Neutrophil (primary cell): Measurements from ENCODE around the gene LPP.

Experiments used
- H3K27ac ChIP-seq: fragments of 200-600 bp; sonication (generic); 2 replicates; pipeline ENCODE4 v1.5.1; 2016; ENCODE audit warnings: mild to moderate bottlenecking, moderate library complexity
- H3K27me3 ChIP-seq: fragments of 200-600 bp; sonication (generic); 2 replicates; pipeline ENCODE4 v1.6.0; 2016; ENCODE audit warnings: mild to moderate bottlenecking
- H3K36me3 ChIP-seq: fragments of 200-600 bp; sonication (generic); 2 replicates; pipeline ENCODE4 v1.5.1; 2017
- H3K4me1 ChIP-seq, 2 experiments: fragments of 200-600 bp in 1 of 2; sonication (generic) in 1 of 2; 1 replicate in 1 of 2; 2 replicates in 1 of 2; pipeline versions ENCODE4 v1.5.1 to v1.6.1; 2013 to 2016; ENCODE audit warnings: low read depth in 1 of 2, low read length in 1 of 2, mild to moderate bottlenecking in 1 of 2, moderate library complexity in 1 of 2; ENCODE audit not compliant: control insufficient read depth in 1 of 2, insufficient read depth in 1 of 2
- H3K4me3 ChIP-seq, 2 experiments: fragments of 200-600 bp in 1 of 2; sonication (generic) in 1 of 2; 1 replicate in 1 of 2; 2 replicates in 1 of 2; pipeline ENCODE4 v1.5.1; 2013 to 2016; ENCODE audit warnings: low read depth in 1 of 2, low read length in 1 of 2, mild to moderate bottlenecking in 1 of 2, moderate library complexity in 1 of 2
- H3K9me3 ChIP-seq: fragments of 200-600 bp; sonication (generic); 2 replicates; pipeline ENCODE4 v1.5.1; 2016
- TF ChIP-seq, protein P1 (sequence below): fragments of 200-600 bp; sonication (generic); IDR thresholded peaks from 2 replicates; pipeline ENCODE4 v1.5.1; 2016; ENCODE audit warnings: antibody characterized with exemption

The LPP gene

DNA sequence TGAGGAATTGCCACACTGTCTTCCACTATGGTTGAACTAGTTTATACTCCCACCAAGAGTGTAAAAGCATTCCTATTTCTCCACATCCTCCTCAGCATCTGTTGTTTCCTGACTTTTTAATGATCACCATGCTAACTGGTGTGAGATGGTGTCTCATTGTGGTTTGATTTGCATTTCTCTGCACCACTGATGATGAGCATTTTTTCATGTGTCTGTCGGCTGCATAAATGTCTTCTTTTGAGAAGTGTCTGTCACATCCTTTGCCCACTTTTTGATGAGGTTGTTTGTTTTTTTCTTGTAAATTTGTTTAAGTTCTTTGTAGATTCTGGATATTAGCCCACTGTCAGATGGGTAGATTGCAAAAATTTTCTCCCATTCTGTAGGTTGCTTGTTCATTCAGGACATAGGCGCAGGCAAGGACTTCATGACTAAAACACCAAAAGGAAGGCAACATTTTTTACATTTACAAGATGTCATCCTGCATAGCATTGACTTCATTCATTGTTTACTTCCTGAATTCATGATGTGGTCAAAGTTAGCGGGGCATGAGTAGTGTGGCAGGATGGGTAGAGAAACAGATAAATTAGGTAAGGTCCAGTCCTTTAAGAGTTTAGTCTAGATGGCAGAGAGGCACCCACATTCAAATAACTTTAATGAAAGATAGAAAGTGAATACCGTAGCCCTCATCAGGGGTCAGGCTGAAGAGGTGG, 45.1 kb upstream of the LPP start:
- TF ChIP-seq, protein P1, sequence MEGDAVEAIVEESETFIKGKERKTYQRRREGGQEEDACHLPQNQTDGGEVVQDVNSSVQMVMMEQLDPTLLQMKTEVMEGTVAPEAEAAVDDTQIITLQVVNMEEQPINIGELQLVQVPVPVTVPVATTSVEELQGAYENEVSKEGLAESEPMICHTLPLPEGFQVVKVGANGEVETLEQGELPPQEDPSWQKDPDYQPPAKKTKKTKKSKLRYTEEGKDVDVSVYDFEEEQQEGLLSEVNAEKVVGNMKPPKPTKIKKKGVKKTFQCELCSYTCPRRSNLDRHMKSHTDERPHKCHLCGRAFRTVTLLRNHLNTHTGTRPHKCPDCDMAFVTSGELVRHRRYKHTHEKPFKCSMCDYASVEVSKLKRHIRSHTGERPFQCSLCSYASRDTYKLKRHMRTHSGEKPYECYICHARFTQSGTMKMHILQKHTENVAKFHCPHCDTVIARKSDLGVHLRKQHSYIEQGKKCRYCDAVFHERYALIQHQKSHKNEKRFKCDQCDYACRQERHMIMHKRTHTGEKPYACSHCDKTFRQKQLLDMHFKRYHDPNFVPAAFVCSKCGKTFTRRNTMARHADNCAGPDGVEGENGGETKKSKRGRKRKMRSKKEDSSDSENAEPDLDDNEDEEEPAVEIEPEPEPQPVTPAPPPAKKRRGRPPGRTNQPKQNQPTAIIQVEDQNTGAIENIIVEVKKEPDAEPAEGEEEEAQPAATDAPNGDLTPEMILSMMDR: no peak
- Histone ChIP-seq H3K4me1 (no peaks in the 10 kb centered on the region), H3K4me3 (no peak overlapping the region), H3K27ac (no peak overlapping the region), H3K27me3 (no peaks in the 10 kb centered on the region), H3K36me3 (no peaks in the 10 kb centered on the region), H3K9me3 (no peaks in the 10 kb centered on the region)

DNA sequence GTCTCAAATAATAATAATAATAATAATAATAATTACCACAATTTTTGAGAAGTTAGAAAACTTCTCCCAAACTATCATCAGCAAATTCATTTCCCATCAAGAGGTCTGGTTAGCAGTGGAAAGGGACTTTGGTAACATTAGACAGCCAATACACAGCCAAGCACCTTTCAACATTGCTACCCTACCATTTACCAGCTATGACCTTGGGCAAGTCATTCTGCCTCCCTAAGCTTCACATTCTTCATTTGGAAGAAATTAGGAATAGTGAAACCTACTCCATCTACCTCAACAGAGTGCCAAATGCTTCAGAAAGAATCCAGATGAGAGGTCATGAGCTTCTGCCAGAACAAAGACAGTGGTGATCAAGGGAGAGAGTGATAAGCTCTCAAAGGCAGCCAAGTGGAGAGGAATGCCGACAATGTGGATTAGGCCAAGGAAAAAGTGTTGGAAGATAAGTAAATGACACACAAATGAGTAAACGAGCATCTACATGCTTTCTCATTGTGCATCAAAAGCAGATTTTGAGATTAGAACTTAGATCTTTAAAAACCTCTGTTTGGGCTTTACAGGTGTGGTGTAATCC, 42.9 kb upstream of the LPP start:
- H3K4me1 ChIP-seq: no peaks in the 10 kb centered on the region
- no peak overlapping the region for H3K27ac ChIP-seq
- H3K27me3 ChIP-seq: no peaks in the 10 kb centered on the region
- no peaks in the 10 kb centered on the region for H3K9me3 ChIP-seq
- no peak overlapping the region for H3K4me3 ChIP-seq
- H3K36me3 ChIP-seq: no peaks in the 10 kb centered on the region
- TF ChIP-seq, protein P1: no peak

DNA sequence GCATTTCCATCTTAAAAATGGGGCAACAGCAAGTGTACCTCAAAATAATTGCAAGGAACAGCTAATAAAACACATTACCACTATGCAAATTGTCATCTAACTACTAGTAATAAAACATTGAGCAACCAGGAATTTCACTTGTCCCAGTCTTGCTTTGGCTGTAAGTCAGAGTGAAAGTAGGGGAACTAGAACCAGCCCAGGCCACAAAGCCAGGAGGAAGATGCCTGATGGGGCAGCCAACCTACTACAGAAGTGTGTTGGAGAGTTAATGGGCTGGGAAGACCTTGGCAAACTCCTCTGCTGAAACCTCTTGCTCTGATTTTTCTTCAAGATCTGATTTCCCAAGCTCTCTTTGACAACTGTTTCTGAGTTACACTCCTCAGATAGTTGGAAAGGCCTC, 40.2 kb upstream of the LPP start:
- Histone ChIP-seq H3K36me3 (no peaks in the 10 kb centered on the region), H3K27ac (peak overlapping the region; percentile 36), H3K27me3 (no peaks in the 10 kb centered on the region), H3K4me3 (no peak overlapping the region), H3K9me3 (no peaks in the 10 kb centered on the region), H3K4me1 (no peaks in the 10 kb centered on the region)
- TF ChIP-seq, protein P1: no peak

DNA sequence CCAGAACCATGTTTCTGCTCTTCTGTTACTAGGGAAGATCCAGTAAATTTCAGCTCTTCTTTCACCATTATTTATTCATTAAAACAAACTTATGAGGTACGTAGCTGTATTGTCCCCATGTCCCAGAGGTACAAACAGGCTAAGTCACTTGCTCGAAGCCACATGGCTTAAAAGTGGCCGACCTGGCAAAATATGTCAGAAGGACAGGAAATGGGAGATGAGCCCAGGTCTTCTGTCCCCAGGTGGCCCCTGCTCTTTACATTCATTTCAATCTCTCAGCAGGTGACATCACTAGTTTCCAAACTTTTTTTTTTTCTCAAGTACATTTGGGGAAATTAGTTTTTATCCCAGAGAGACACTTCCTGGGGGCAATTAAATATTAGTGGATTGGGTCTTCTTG, 34.1 kb upstream of the LPP start:
- Histone ChIP-seq H3K4me3 (no peak overlapping the region), H3K36me3 (no peaks in the 10 kb centered on the region), H3K27me3 (no peaks in the 10 kb centered on the region), H3K9me3 (no peaks in the 10 kb centered on the region), H3K27ac (no peak overlapping the region), H3K4me1 (peaks cover 34% of the 10 kb centered on the region in 2 experiments)
- TF ChIP-seq, protein P1: no peak

DNA sequence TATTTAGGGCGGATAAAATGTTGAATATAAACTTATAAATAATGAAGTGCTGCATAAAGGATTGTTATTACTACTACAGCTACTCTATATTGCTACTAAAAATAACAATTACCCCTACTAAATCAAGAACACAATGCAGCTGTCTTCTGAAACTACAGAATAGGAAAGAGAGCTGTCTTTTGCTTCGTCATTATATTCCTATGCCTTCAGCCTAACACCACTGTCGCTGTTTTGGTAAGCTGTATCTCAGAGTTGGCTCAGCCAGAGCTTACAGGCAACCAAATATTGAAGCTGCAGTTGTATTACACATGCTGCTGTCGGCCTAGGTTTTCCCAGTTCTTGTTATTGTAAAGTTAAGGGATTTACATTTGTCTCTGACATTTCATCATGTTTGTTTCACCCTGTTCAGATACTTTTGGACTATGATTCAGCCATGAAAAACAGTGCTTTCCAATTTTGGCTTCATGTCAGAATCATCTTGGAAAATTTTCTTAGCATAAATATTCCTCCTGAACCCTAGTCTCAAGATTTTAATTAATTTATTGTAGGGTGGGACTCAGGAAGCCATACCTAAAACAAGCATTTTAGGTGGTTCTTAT, 31.3 kb upstream of the LPP start:
- no peaks in the 10 kb centered on the region for H3K36me3 ChIP-seq
- peak overlapping the region; percentile 97 for H3K27ac ChIP-seq
- H3K27me3 ChIP-seq: no peaks in the 10 kb centered on the region
- no peaks in the 10 kb centered on the region for H3K9me3 ChIP-seq
- peaks cover 45% of the 10 kb centered on the region in 2 experiments for H3K4me1 ChIP-seq
- TF ChIP-seq, protein P1: no peak
- H3K4me3 ChIP-seq: peak overlapping the region; percentile 42 to 46
